ENCODE data around the gene EIF4A3.

DNA sequence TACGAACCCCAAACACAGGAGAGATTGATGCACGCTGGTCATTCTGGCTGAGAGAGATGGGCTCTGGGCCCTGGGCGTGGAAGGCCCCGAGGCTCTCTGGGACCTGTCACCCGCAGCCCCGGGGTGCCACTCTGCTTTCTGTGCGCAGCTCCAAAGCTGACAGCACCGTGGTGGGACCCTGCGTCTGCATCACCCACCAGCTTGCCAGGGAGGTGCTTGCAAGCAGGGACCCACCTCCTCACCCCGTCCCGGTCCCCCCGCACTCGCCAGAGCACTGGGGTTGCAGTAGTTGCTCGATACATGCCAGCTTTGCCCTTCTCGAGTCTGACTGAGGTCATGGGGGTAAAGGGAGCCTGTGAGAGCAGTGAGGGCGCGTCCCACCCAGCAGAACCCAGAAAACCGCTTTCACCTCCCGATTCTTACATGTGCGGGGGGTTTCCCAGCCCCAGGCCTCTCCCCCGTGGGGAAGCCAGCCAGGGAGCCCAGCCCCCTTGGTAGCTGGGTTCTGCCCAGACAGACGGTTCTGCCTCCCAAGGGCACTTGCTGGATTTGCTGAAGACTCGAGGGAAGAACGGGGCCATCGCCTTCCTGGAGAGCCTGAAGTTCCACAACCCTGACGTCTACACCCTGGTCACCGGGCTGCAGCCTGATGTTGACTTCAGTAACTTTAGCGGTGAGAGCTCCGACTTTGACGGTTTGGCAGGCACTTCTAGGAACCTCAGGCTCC is 35.4 kb upstream of the EIF4A3 start:
- TF ChIP-seq, protein P1, sequence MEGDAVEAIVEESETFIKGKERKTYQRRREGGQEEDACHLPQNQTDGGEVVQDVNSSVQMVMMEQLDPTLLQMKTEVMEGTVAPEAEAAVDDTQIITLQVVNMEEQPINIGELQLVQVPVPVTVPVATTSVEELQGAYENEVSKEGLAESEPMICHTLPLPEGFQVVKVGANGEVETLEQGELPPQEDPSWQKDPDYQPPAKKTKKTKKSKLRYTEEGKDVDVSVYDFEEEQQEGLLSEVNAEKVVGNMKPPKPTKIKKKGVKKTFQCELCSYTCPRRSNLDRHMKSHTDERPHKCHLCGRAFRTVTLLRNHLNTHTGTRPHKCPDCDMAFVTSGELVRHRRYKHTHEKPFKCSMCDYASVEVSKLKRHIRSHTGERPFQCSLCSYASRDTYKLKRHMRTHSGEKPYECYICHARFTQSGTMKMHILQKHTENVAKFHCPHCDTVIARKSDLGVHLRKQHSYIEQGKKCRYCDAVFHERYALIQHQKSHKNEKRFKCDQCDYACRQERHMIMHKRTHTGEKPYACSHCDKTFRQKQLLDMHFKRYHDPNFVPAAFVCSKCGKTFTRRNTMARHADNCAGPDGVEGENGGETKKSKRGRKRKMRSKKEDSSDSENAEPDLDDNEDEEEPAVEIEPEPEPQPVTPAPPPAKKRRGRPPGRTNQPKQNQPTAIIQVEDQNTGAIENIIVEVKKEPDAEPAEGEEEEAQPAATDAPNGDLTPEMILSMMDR (IDR thresholded peaks at IDR 0.05; ENCODE audit: borderline replicate concordance, extremely low read depth, low read length, poor library complexity, severe bottlenecking), result no peak
- no peak for TF ChIP-seq EZH2 (IDR thresholded peaks at IDR 0.05; ENCODE audit: borderline replicate concordance, low read depth, low read length, severe bottlenecking)

Measured in DND-41 (cell line).